ENCODE data around the gene RCAN2.

Gene RCAN2

DNA sequence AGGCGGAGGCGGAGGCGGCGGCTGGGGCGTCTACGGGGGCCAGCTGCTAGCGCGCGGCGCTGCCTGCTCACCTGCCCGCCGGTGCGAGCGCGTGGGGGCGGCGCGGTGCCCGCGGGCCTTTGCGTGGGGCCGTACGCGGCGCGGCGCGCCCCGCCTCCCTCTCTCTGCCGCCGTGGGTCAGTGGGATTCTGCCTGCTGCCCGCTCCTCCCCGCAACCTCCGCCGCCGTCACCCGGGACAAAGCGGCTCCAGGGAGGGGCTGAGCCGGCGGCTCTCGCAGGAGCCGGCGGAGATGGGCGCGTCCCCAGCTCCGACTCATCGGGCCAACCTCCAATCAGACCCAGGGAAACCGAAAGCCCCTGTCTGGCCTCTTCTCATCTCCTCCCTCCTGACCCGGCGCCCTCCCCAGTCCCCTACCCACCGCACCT is at the start of gene RCAN2:
TSS of gene RCAN2 (minus strand) at position 249 of the 427 bp plus-strand sequence.
- peak; percentile 1 for DNase-seq (ENCODE audit: low read depth)

DNA sequence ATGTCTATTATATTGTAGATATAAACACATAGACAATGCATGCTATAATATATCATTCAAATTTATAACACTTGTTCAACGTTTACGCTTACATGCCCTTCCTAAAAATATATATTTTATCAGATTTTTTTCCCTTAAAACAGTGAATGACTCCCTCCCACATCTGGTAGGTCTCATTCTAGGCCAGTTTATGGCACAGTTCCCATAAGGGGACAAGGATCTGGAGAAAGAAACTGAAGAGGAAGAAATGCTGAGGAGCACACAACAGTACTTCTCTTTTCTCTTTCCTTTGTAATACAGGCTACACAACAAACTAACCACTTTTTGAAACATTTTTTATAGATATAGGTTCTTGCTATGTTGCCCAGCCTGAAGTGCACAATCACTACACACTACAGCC is 48.6 kb upstream of the RCAN2 start:
- no peak for DNase-seq (ENCODE audit: low read depth)

DNA sequence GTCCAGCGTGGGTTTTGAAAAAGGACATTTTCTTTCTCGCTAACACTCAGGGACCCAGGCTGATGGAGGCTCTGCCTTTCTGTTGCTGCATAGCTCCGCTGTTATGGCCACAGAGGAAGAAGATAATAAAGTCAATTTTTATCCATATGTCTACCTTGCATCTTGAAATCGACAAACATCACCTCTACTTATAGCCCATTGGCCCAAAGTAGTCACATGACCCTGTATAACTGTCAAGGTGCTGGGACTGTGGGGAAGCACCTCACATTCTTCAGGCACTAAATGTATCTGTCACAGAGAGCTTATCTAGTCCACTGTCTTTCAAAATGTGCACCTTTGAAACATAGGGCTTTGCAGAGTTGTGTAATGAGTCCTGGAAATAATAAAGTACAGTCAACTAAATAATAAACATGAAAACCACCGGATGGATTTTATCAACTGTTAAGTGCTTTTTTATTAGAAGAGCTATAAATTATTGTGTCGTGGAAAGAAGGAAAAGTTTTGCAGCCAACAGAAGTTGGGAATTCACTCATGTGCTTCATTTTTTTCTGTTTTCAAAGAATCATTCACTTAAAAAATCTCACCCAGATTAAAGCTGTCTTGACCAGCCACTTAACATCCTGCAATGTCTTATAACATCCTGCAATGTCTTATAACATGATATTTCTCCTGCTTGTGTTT is 47.7 kb upstream of the RCAN2 start:
- no peak for DNase-seq (ENCODE audit: low read depth)

DNA sequence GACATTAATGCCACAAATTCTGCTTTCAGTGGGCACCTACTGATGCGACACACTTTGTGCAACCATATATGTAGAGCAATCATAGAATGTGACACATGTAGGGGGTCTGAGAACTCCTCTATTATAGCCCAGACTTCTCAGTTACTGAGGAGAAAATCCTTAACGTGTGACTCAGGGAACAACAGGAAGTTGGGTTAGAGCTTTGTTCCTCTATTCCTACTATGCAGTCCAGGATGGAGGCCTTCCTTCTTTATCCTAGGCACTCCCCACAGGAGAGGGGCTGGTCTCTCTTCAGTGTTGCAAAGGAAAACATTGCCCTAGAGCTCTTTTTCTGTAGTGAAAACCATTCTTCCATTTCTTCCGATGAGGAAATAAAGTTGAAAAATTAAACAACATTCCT is 39.6 kb upstream of the RCAN2 start:
- DNase-seq (ENCODE audit: low read depth), result no peak

DNA sequence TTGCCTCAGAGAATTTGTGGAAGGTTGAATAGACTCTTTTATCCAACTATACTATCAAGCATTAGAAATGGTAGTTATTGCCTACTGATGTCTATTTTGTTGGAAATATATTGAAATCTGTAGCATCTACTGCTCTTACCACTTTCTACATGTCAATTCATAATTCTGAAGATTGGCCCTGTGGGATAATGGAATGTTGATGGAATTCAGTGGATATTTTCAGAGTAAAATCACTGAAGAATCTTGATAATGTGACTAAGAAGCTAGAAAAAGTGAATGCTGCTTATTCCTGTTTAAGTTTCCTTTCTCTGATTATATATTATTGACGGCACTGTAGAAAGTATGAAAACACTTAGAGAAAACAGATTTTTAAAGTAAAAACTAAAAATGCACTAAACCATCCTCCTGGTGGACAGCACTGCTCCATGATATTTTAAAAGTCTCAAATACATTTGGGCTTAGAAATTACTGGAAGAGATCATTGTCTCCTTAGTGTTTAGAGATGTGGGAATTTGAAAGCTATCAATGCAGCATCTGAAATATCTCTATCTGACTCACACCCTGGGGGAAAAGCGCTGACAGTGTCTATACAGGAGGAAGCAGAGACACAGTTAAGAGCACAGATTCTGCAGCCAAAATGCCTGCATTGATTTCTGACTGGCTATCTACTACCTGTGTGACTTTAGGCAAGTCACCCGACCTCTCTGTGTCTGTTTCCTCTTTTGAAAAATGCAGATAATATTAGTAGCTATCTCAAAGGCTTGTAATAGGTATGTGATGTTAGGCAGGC is 37.9 kb upstream of the RCAN2 start:
- DNase-seq (ENCODE audit: low read depth), result no peak

DNA sequence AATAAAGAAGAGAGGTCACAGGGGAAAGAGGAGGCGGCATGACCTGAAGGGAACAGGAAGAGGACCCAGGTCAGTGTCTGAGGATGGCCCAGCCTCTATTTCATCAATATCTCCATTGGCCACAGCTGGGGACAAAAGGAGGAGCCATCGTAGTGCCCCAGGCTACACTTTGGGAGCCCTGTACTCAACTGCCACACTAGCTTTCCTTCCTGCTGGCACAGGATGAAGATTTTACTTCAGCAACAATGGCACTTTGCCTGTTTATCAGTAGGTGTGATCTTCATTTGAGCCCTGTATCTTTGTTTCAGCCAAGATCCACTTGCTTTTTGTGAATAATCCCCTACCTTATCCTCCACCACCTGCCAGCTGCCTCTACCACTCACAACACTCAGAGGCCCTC is 35.4 kb upstream of the RCAN2 start:
- no peak for DNase-seq (ENCODE audit: low read depth)

DNA sequence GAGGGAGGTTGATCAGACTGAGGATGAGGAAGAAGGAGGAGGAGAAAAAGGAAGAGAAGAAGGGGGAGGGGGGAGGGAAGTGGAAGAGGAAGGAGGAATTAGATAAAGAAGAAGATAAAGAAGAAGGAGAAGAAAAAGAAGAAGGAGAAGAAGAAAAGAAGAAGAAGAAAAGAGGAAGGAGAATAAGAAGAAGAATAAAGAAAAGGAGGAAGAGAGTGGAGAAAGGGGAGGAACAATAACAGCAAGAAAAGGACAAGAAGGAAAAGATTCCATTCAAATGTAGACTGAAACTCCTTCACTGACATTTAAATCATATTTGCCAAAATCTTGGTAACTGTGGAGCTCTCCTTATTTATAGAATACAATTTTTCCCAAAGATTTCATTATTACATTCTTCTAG is 34.3 kb upstream of the RCAN2 start:
- DNase-seq (ENCODE audit: low read depth), result no peak

DNA sequence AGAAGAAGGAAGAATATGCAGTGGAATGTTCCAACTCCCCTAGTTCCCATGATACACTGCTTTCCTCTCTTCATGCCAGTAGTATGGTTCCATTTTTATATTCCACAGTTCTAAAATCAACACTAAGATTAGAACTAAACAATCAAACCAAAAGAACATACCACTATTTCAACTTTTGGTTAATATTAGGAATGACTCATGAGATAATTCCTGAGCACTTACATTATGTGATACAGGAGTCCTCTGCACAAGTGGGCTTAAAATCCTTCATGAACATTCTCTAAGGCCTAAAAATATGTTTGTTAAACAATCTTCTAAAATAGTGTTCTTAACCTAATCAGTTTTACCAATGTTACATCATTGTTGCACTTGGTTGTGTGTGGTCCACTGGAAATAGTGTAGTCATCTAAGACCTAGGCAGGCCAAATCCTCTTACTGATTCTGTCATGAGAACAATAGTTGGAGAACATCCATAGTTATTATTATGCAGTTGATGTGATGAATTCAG is 30.3 kb upstream of the RCAN2 start:
- DNase-seq (ENCODE audit: low read depth), result no peak

DNA sequence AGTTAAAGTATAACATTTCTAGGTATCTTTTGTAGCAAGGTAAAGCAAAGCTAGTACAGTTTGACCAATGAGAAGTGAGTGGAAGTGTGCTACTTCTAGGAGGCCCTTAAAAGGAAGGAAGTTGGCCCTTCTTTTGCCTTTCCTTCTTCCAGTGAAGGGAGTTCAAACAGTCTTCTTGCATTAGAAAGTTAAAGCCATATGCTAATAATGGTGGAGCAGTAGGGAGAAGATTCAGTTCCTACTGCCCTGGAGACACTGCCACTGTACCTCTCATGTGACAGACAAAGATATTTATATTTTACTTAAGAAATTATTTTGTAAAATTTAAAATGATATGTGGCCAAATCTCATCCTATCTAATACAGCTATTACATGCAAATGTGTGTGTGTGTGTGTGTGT is 26.0 kb upstream of the RCAN2 start:
- DNase-seq (ENCODE audit: low read depth), result no peak

DNA sequence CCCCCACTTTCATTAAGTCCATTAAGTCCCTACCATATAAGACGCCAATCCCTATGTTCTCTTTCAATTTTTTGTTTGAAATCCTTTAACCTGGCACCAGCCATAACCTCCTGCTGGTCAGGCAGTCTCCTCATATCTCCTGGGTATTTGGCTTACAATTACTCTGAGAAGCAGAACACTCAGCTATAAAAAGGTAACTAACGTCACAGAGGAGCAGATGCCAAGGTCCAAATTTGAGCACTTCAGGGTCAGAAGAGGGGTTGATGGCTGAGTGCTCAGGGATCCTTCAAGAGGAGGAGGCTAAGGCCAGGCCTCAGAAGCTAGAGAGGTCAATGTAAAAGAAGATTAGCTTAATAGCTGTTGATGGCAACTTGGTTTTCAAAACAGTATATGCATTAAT is 22.3 kb upstream of the RCAN2 start:
- no peak for DNase-seq (ENCODE audit: low read depth)

DNA sequence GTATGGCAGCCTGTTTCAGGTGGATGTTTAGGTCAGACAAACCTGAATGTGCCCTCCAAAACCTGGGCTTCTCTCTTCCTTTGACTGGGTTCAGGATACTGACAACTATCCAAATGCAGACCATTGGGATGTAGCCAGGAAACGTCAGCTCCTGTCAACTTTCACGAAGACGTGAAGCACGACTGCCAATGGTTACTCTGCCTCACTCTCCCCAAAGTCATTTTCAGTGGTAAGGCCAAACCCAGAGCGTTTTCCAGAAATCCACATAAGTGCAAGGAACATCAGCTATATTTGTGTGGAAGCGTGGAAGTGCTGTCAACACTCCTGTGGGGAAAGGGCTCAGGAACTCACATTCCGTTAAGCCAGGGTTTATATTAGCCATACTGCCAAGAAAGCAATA is 20.1 kb upstream of the RCAN2 start:
- DNase-seq (ENCODE audit: low read depth), result no peak

DNA sequence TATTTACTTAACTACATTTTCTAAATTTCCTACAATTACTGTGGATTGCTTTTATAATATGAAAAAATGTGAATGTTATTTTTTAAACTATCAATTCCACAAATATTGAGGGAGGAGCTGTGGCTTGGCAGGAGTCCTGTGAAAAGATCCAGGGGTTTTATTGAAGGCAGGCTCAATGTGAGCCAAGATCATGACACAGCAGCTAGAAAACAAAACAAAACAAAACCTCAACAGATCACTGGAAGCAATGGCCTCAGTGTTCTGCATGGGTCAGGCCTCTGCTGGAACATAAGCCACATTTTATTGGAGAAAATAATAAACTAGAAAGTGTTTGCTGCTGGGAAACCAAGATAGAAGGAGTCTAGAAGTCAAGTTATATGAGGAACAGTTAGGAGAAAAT is 19.4 kb upstream of the RCAN2 start:
- no peak for DNase-seq (ENCODE audit: low read depth)

DNA sequence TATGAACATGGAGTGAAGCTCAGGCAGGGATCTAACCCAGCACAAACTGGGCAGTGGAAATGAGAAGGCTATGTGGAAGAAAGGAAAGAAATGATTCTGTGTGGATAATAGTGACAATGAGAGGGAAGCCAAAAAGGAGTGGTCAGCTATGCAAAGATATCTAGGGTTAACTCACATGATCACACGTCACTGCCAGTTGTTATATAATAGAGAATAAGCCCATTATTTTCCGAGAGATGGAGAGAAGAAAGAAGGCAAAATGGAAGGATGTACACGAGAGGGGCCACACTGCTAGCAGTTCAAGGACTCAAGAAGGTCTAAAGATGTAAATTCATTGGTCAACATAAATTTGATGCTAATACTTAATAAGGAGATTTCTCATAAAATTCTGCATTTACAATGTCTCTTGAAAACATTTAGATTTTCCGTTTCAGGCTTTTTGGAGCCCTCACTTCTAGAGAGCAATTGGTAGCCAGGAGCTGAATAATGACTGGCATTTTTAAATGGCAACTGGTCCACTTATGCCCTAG is 18.8 kb upstream of the RCAN2 start:
- no peak for DNase-seq (ENCODE audit: low read depth)

DNA sequence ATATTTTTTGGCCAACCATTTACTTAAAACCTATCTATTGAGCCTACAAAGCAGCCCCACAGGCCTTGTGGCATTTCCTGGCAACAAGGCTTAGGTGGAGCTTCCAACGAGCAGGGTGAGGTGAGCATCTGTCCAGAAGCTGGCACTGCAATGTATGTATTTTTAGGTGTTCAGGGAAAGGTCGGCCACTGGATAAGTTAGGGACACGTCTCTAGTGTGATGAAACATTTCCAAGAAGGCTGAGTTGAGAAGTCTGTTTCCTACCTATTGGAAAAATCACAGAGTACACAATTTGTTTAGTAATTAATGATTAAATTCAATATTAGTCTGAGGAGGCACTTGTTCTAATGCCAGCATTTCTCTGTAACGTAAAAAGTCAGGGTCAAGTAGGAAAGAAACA is 17.8 kb upstream of the RCAN2 start:
- DNase-seq (ENCODE audit: low read depth), result no peak

DNA sequence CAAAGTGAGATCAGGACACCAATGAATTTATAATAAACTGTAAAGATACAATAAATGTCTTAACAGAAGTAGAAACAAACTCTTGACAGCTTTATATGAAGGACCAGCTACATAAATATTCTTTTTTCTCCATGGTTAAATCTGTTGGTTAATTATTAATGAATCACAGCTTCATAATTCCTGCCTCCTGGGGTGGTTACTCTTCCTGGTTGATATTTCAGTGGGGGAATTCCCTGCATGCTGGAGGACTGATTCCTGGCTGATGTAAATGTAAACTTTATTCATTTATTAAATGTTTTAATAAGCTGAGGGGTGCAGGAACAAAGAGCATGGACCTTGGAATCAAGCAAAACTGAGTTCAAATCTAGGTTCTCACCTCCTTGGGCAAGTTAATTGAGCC is 16.2 kb upstream of the RCAN2 start:
- DNase-seq (ENCODE audit: low read depth), result no peak

DNA sequence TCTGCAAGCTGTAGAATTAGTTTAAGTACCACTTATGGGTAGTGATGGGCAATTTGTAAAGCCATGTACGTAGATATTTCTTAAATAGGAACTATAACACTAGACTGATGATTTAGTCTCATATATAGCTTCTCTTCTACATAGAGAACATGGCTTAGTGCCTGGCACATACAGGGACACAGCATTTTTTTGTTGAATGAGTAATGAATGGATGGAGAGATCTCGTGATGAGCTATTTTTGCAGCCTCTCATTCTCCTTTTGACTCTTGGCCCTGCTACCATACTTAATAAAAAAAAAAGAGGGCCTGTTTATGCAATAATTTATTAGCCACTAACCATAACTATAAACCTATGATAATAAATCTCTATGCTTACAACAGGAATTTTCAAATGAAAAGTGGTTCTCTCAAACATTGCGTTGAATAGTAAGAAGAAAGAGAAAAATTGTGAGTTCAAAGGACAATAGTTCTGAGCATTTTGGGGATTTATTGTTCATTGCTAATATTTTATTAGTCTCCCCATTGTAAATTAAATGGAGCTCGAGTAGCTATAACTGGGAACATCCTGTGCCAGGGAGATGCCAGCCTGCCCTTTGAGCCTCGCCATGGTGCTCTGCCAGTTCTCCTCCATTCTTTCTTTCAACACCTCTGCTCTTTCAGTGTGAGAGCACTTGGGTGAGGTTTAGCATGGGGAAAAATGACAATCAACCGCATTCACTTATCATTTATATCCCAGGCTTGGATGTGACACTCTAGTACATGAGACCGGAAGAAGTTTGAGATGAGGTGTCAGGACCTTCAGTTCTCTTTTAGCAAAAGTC is 14.7 kb upstream of the RCAN2 start:
- no peak for DNase-seq (ENCODE audit: low read depth)

DNA sequence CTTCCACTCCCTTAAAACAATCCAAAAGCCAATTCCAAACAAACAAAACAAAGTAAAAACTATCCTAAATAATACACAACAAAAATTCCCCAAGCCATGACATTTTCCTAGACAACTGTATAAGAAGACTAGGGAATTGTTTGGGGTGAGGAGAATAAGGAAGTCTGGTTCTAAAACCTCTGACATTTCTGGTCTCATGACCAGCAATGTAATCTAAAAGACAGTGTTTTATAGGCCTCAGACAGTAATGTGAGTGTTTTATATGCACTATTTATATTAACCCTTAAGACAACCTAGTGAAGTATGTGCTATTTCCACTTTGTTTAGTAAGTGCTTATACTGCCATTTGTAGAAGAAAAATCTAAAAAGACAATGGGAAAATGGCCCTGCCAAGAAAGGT is 13.0 kb upstream of the RCAN2 start:
- DNase-seq (ENCODE audit: low read depth), result no peak

DNA sequence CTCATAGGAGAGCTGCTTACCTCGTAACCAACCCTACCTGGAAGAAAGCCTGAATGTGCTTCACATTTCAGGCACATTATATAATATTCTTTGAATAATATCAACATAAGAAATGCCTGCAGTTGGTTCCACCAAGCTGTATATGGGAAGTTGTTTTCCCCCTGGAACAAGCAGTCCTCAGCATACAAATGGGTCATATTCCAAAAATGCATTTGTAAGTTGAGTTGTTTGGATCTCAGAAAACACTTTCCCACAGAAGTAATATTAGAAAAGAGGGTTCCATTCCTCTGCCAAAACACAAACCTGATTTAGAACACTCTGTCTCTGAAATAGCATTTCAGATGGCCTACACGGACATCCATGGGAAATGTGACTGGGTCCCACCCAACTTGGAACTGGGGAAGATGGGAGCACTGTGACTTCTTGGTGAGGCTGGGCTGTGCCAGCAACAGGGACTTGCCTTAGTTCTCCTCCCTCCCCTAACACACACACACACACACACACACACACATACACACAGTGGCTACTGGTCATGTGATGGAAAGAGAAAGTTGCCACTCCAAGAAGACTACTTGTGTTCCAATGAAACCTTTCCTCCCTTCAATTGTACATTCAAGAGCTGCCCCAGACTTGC is 11.4 kb upstream of the RCAN2 start:
- DNase-seq (ENCODE audit: low read depth), result no peak

DNA sequence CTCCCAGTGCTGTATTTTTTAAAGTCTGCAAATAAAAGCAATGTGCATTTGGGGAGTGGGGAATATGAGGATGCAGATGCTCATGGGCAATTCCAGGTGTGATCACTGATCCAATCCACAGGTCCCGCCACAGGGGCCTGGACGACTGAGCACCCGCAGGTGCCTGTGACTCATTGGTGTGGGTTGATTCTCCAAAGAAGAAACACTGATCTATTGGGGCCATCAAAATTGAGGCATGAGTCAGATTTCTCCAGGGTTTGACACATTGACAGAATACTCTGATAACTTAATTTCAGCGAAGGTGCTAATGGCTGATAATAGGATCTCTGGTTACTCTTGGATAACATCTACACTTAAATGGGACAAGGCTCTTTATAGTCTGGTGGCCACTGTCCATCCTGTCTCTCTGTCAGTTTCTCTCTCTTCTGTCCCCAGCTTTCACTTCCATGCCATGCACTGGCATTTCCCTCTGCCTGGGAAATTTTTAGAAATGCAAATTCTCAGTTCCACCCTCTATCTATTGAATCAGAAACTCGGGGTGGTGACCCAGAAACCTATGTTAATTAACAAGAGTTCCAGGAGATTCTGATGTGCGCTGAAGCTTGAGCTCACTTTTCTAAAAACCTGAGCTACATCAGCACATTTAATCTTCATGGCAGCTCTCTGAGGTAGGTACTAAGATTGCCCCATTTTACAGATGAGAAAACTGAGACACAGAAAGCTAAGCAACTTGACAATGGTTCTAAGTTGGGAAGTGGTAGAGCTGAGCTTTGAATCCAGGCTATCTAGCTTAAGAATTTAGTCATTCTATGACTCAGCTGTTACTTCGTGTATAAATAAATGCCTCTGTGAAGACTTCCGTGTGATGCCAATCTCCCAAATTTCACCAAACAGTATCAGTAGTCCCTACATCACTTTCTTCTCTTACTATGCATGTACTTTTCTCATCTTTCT is 10.2 kb upstream of the RCAN2 start:
- DNase-seq (ENCODE audit: low read depth), result no peak

DNA sequence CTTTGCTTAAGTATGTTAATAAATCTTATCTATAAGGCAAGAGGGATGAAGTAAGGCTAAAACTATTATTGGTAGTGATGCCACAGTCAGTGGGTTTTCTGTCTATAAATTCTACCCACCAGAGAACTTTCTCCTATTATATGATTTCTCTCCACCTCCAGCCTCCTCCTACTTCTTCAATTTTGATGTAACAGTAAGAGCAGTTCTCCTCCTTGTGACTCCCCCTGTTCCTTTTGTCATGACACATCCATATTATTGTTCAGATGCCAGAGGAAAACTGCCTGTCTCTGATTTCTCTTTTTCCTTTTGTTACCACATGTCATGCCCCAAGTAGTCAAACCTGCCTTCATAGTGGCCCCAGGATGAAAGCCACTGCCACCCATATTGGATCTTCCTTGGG is 9.1 kb upstream of the RCAN2 start:
- no peak for DNase-seq (ENCODE audit: low read depth)
